ENCODE data around the gene HDAC4. TPM values are rescaled to one million over a fixed set of nuclear protein-coding genes. Genes with fewer than 3 reads are reported as not detected.

Gene HDAC4
- total RNA-seq, 1 donor = 28.3 TPM

DNA sequence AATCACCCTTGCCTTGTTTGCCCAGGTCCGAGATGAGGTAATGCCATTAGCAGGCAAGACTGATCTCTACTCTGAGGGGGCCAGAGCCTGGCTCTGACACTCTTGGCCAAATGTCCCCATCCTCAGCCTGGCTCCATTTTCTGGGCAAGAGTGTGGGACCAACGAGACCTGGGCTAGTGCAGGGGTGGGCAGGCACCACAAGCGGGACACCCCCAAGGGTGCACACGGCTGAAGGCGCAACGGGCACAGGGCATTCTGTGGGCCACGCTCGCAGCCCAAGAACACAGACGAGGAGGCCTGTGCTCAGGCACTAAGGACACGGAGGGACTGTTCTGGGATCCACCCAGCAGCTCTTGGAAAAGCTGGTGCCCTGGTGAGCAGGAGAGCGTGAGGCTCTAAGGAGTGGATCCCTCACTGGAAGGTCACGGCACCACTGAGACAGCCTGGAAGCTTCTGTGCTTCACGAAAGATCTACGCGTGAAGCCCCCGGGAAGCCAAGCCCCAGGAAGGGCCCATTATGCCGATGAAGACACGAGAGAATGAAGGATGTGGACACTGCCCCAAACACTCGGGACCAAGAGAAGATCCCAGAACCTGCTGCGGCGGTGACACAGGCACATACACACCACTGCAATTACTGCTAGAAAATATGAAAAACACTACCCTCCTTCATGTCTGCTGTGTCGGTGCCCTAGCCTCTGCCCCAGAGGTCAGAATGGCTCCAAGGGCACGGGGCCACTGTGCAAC lies 138.2 kb downstream of the HDAC4 start:
- TF ChIP-seq CTCF (IDR thresholded peaks at IDR 0.05; ENCODE audit: insufficient read depth, low read length) = no peak
- DNase-seq (ENCODE audit: low read depth) = no peak
- no peak overlapping the region for H3K4me3 ChIP-seq (ENCODE audit: low read depth, low read length)

- no peak overlapping the region for H3K4me3 ChIP-seq (ENCODE audit: low read depth, low read length)
- no peak for TF ChIP-seq CTCF (IDR thresholded peaks at IDR 0.05; ENCODE audit: insufficient read depth, low read length)
- DNase-seq (ENCODE audit: low read depth) = no peak
Measured at GRCh38 chr2:239261796-239262483, 138.9 kb downstream of the HDAC4 start.

GRCh38 chr2:239261356-239261755 lies 139.5 kb downstream of the HDAC4 start:
- no peak for TF ChIP-seq CTCF (IDR thresholded peaks at IDR 0.05; ENCODE audit: insufficient read depth, low read length)
- no peak overlapping the region for H3K4me3 ChIP-seq (ENCODE audit: low read depth, low read length)
- DNase-seq (ENCODE audit: low read depth) = no peak

- H3K4me3 ChIP-seq (ENCODE audit: low read depth, low read length) = no peak overlapping the region
- TF ChIP-seq CTCF (IDR thresholded peaks at IDR 0.05; ENCODE audit: insufficient read depth, low read length) = no peak
- DNase-seq (ENCODE audit: low read depth) = no peak
Measured at GRCh38 chr2:239260546-239261327, 140.1 kb downstream of the HDAC4 start.

GRCh38 chr2:239259603-239260298 lies 141.1 kb downstream of the HDAC4 start:
- no peak for TF ChIP-seq CTCF (IDR thresholded peaks at IDR 0.05; ENCODE audit: insufficient read depth, low read length)
- H3K4me3 ChIP-seq (ENCODE audit: low read depth, low read length) = no peak overlapping the region
- DNase-seq (ENCODE audit: low read depth) = no peak

DNA sequence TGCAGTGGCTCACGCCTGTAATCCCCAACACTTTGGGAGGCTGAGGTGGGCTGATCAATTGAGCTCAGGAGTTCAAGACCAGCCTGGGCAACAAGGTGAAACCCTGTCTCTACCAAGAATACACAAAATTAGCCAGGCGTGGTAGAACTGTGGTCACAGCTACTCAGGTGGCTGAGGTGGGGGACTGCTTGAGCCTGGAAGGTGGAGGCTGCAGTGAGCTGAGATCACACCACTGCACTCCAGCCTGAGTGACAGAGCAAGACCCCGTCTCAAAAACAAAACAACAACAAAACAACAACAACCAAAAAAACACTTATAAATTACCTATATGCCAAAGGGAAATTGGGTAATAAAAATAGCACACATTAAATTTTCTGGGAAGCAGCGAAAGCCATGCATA lies 141.6 kb downstream of the HDAC4 start:
- TF ChIP-seq CTCF (IDR thresholded peaks at IDR 0.05; ENCODE audit: insufficient read depth, low read length) = no peak

More for the DNA sequence above, 141.6 kb downstream of the HDAC4 start:
- H3K4me3 ChIP-seq (ENCODE audit: low read depth, low read length) = no peak overlapping the region
- DNase-seq (ENCODE audit: low read depth) = no peak

Data from fibroblast of the aortic adventitia (primary cell).